HepG2 (cell line): ENCODE measurements around the gene AHCYL1. TPM values are rescaled to one million over a fixed set of nuclear protein-coding genes. Genes with fewer than 3 reads are reported as not detected.

ENCODE experiments used
- ATF5 ChIP-seq: sonication (generic); formaldehyde crosslinking; IDR thresholded peaks from 2 replicates; pipeline ENCODE4 v1.4.0; 2020; ENCODE audit warnings: mild to moderate bottlenecking, low read depth, missing genetic modification reagents
- CEBPZ ChIP-seq: IDR thresholded peaks from 2 replicates; pipeline ENCODE4 v1.6.1; 2012; ENCODE audit warnings: low read length, improper control_type of control experiment
- CENPT ChIP-seq: sonication (generic); formaldehyde crosslinking; IDR thresholded peaks from 2 replicates; pipeline ENCODE4 v1.8.0; 2022; ENCODE audit warnings: low read depth, mild to moderate bottlenecking, moderate library complexity, missing genetic modification reagents
- HNF4G ChIP-seq, 2 experiments: sonication (generic) in 1 of 2; formaldehyde crosslinking in 1 of 2; IDR thresholded peaks; 2 replicates each; pipeline versions ENCODE4 v1.4.0 to v1.6.1; 2011 to 2020; ENCODE audit warnings: borderline replicate concordance in 2 of 2, low read depth in 2 of 2, mild to moderate bottlenecking in 2 of 2, low read length in 1 of 2, missing genetic modification reagents in 1 of 2, moderate library complexity in 1 of 2
- HNRNPL ChIP-seq: fragments of 200-400 bp; formaldehyde crosslinking; IDR thresholded peaks from 2 replicates; pipeline ENCODE4 v1.6.1; 2017; ENCODE audit warnings: mild to moderate bottlenecking, low read depth, low read length
- MEIS1 ChIP-seq: sonication (generic); formaldehyde crosslinking; IDR thresholded peaks from 2 replicates; pipeline ENCODE4 v1.9.0; 2021; ENCODE audit warnings: mild to moderate bottlenecking, missing genetic modification reagents, moderate library complexity, borderline replicate concordance
- MTA1 ChIP-seq: sonication (generic); formaldehyde crosslinking; IDR thresholded peaks from 2 replicates; pipeline ENCODE4 v1.4.0; 2020; ENCODE audit warnings: missing genetic modification reagents, mild to moderate bottlenecking, borderline replicate concordance
- NCOA2 ChIP-seq: sonication (generic); formaldehyde crosslinking; IDR thresholded peaks from 2 replicates; pipeline ENCODE4 v1.8.0; 2022; ENCODE audit warnings: inconsistent platforms
- PAXIP1 ChIP-seq: sonication (generic); formaldehyde crosslinking; conservative IDR thresholded peaks from 2 replicates; pipeline ENCODE4 v1.4.0; 2020; ENCODE audit warnings: mild to moderate bottlenecking, missing genetic modification reagents, moderate library complexity
- TOE1 ChIP-seq: sonication (generic); formaldehyde crosslinking; IDR thresholded peaks from 2 replicates; pipeline ENCODE4 v1.4.0; 2020; ENCODE audit warnings: mild to moderate bottlenecking, missing genetic modification reagents
- ZBTB46 ChIP-seq: sonication (generic); formaldehyde crosslinking; IDR thresholded peaks from 2 replicates; pipeline ENCODE4 v1.4.0; 2020; ENCODE audit warnings: mild to moderate bottlenecking, missing genetic modification reagents, borderline replicate concordance
- ZNF18 ChIP-seq: sonication (generic); formaldehyde crosslinking; IDR thresholded peaks from 2 replicates; pipeline ENCODE4 v1.8.0; 2022; ENCODE audit warnings: mild to moderate bottlenecking, missing genetic modification reagents; ENCODE audit not compliant: insufficient replicate concordance
- ZNF362 ChIP-seq: sonication (generic); formaldehyde crosslinking; IDR thresholded peaks from 2 replicates; pipeline ENCODE4 v1.4.0; 2020; ENCODE audit warnings: missing genetic modification reagents, mild to moderate bottlenecking, borderline replicate concordance
- ZNF446 ChIP-seq: sonication (generic); formaldehyde crosslinking; IDR thresholded peaks from 2 replicates; pipeline ENCODE4 v1.5.0; 2020; ENCODE audit warnings: mild to moderate bottlenecking, missing genetic modification reagents
- ZNF451 ChIP-seq: sonication (generic); formaldehyde crosslinking; IDR thresholded peaks from 2 replicates; pipeline ENCODE4 v1.5.0; 2020; ENCODE audit warnings: mild to moderate bottlenecking, missing genetic modification reagents
- polyA plus RNA-seq, 8 experiments: library from polyadenylated mRNA; depleted of rRNA in 3 of 8; stranded (reverse) in 7 of 8; unstranded in 1 of 8; fragments of >200 nt; fragmentation: Illumina TruSeq in 4 of 8; extraction: Trizol in 4 of 8; gene quantifications; 2 replicates each; pipeline versions ENCODE4 v1.2.1 to v1.2.3, GENCODE V29; 2011 to 2016; ENCODE audit warnings: low read depth in 4 of 8, missing spikeins in 1 of 8, mixed read lengths in 1 of 8; ENCODE audit not compliant: insufficient read depth in 1 of 8
- total RNA-seq, 5 experiments: library from RNA; depleted of rRNA; stranded (reverse); fragments of >200 nt; fragmentation: Illumina TruSeq; extraction: Trizol; gene quantifications; 2 replicates each; pipeline ENCODE4 v1.2.3, GENCODE V29; 2016; ENCODE audit warnings: low read depth in 1 of 5

Gene AHCYL1
- total and polyA plus RNA-seq, 2 of the 13 experiments (the other 11 are each of a cell fraction or from before 2014, with no cell fraction given): 40.9 to 76.3 TPM

- no peak for TF ChIP-seq PAXIP1 (CRISPR knock-in tag)
- no peak for TF ChIP-seq ZNF446 (CRISPR knock-in tag)
- no peak for TF ChIP-seq HNRNPL
- TF ChIP-seq NCOA2 (CRISPR knock-in tag): no peak
- peak; percentile 90 for TF ChIP-seq HNF4G (IDR thresholded peaks at IDR 0.05; ENCODE audit: borderline replicate concordance, low read depth, low read length)
- TF ChIP-seq HNF4G (CRISPR knock-in tag; IDR thresholded peaks at IDR 0.05; ENCODE audit: borderline replicate concordance, low read depth): peak; percentile 53; the same call in 1 of the 2 replicates
- TF ChIP-seq ZNF362 (CRISPR knock-in tag): no peak
- TF ChIP-seq ZBTB46 (CRISPR knock-in tag): no peak
- TF ChIP-seq ZNF18 (CRISPR knock-in tag): no peak
- no peak for TF ChIP-seq TOE1 (CRISPR knock-in tag)
- TF ChIP-seq CENPT (CRISPR knock-in tag): no peak
- no peak for TF ChIP-seq MEIS1 (CRISPR knock-in tag)
- peak; percentile 28; the same call in 1 of the 2 replicates for TF ChIP-seq MTA1 (CRISPR knock-in tag)
- TF ChIP-seq ATF5 (CRISPR knock-in tag): no peak
- TF ChIP-seq ZNF451 (CRISPR knock-in tag): no peak
- TF ChIP-seq CEBPZ: no peak
These were observed 75.6 kb downstream of the AHCYL1 start (continued) for GRCh38 chr1:110060034-110060661.
